Hepatocyte (in vitro differentiated cells): ENCODE data around the gene THRA. TPM values are rescaled to one million over a fixed set of nuclear protein-coding genes. Genes with fewer than 3 reads are reported as not detected.

Experiments used
- DNase-seq: peaks from one replicate; pipeline ENCODE4 v3.0.0-alpha.2; 2016; ENCODE audit warnings: low spot score
- H2AFZ ChIP-seq: fragments of 200-600 bp; sonication (generic); 2 replicates; pipeline ENCODE4 v1.6.0; 2016; ENCODE audit warnings: antibody characterized with exemption, mild to moderate bottlenecking
- H3K27ac ChIP-seq: fragments of 200-600 bp; sonication (generic); 2 replicates; pipeline ENCODE4 v1.5.1; 2016; ENCODE audit warnings: mild to moderate bottlenecking
- H3K27me3 ChIP-seq: fragments of 200-600 bp; sonication (generic); 2 replicates; pipeline ENCODE4 v1.6.1; 2016
- H3K36me3 ChIP-seq: fragments of 200-600 bp; sonication (generic); replicated peaks from 2 replicates; pipeline ENCODE4 v1.5.1; 2016; ENCODE audit warnings: low read depth; ENCODE audit not compliant: insufficient read depth
- H3K4me1 ChIP-seq: fragments of 200-600 bp; sonication (generic); 2 replicates; pipeline ENCODE4 v1.5.1; 2016; ENCODE audit warnings: mild to moderate bottlenecking, moderate library complexity; ENCODE audit not compliant: insufficient read depth
- H3K4me2 ChIP-seq: fragments of 200-600 bp; sonication (generic); 2 replicates; pipeline ENCODE4 v1.6.0; 2016
- H3K4me3 ChIP-seq: fragments of 200-600 bp; sonication (generic); 2 replicates; pipeline ENCODE4 v1.5.1; 2016; ENCODE audit warnings: mild to moderate bottlenecking
- H3K79me2 ChIP-seq: fragments of 200-600 bp; sonication (generic); 2 replicates; pipeline ENCODE4 v1.6.0; 2017; ENCODE audit warnings: mild to moderate bottlenecking
- H3K9me2 ChIP-seq: fragments of 200-600 bp; sonication (generic); replicated peaks from 2 replicates; pipeline ENCODE4 v1.6.0; 2017; ENCODE audit warnings: mild to moderate bottlenecking; ENCODE audit not compliant: insufficient read depth
- H3K9me3 ChIP-seq: fragments of 200-600 bp; sonication (generic); 2 replicates; pipeline ENCODE4 v1.5.1; 2016; ENCODE audit warnings: low read depth, mild to moderate bottlenecking
- H4K20me1 ChIP-seq: fragments of 200-600 bp; sonication (generic); 2 replicates; pipeline ENCODE4 v1.6.0; 2016; ENCODE audit warnings: mild to moderate bottlenecking; ENCODE audit not compliant: insufficient read depth, poor library complexity, severe bottlenecking
- EZH2 ChIP-seq: fragments of 200-600 bp; sonication (generic); IDR thresholded peaks from 2 replicates; pipeline ENCODE4 v1.6.1; 2016; ENCODE audit warnings: antibody characterized with exemption, mild to moderate bottlenecking, borderline replicate concordance
- EZH2phosphoT487 ChIP-seq: fragments of 200-600 bp; sonication (generic); IDR thresholded peaks from one replicate; pipeline ENCODE4 v1.6.1; 2018; ENCODE audit warnings: antibody characterized with exemption, mild to moderate bottlenecking, low read depth, moderate library complexity; ENCODE audit not compliant: unreplicated experiment, severe bottlenecking
- WGBS: methylation state at CpG from one replicate; pipeline ENCODE4 v1.1.6; 2016; ENCODE audit warnings: low lambda C conversion rate; ENCODE audit errors: missing lambda C conversion rate; 5-methylcytosine and 5-hydroxymethylcytosine counted together
- polyA plus RNA-seq: library from polyadenylated mRNA; unstranded; fragments of >200 nt; fragmentation: Nextera tagmentation; extraction: Ambion mirVana; gene quantifications from 2 replicates; pipeline ENCODE4 v1.2.1, GENCODE V29; 2016
- total RNA-seq: library from RNA; depleted of rRNA; stranded (reverse); fragments of >200 nt; gene quantifications from 2 replicates; pipeline ENCODE4 v1.2.3, GENCODE V29; 2014
- TF ChIP-seq, protein P1 (sequence below): fragments of 200-600 bp; sonication (generic); IDR thresholded peaks from 2 replicates; pipeline ENCODE4 v1.5.1; 2016; ENCODE audit warnings: antibody characterized with exemption, mild to moderate bottlenecking; ENCODE audit not compliant: poor library complexity

THRA gene
- total and polyA plus RNA-seq, 2 experiments from 2014 or later, result 22.5 to 35.3 TPM

DNA sequence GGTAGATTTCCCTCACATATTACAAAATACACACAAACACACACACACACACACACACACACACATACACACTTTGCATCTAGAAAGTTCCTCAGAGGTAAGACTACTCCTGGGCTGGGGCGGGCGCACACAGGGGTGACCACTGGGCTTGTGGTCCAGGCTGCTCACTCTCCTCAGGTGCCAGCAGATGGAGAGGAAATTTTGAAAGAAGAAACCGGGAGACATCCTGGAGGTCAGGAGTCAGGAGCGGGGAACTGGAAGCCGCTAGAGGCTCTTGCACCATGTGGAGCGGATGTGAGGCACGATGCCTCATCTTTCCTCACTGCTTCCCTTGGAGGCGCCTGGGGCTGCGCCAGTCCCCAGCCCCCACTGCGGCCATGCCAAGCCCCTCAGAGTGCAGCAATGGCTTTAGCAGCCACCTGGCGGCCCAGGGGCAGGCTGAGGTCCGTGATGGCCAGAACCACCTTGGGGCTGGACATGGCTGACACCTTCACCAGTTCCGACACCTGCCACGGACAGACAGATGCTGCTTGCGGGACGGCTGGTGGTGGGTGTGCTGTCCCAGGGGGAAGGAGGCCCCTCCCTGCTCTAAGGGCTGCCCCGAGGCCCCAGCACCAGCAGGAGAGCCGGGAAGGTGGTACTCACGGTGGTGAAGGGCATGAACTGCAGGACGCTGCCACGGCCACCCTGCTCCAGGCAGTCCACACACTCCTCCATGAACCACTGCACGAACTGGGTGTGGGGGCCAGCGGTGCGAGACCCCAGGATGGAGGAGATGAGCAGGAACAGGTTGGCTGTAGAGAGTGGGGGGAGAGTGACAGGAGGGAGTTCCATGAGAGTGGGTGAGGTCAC lies 43.4 kb upstream of the THRA start:
- Histone ChIP-seq H3K4me1 (peaks cover 12% of the 10 kb centered on the region), H3K27ac (no peak overlapping the region), H3K4me2 (no peak overlapping the region), H3K79me2 (no peaks in the 10 kb centered on the region), H3K27me3 (no peaks in the 10 kb centered on the region), H4K20me1 (no peaks in the 10 kb centered on the region), H3K36me3 (no peaks in the 10 kb centered on the region), H2AFZ (no peak overlapping the region), H3K9me3 (no peaks in the 10 kb centered on the region), H3K9me2 (no peaks in the 10 kb centered on the region), H3K4me3 (no peak overlapping the region)
- DNase-seq, result peak; percentile 4
- 83% methylated on average over 24 of the region's 24 CpGs for WGBS
- TF ChIP-seq EZH2phosphoT487, result no peak

DNA sequence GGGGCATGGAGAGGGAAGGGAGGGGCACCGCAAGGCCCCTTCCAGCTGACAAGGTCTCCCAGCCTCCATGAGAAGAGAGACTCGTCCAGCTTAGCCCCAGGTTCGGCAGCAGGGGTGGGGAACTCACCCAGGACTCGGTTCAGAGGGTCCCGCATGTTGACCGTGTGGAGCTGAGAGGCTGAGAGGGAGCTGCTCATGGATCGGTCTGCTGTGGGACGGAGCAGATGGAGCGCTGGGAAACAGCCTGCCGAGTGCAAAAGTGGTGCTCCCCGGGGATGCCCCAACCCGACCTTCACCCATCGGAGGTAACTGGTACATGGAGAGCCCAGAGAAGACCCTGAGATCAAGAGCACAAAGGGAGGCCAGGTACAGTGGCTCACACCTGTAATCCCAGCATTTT lies 42.6 kb upstream of the THRA start:
- no peaks in the 10 kb centered on the region for H3K36me3 ChIP-seq

DNA sequence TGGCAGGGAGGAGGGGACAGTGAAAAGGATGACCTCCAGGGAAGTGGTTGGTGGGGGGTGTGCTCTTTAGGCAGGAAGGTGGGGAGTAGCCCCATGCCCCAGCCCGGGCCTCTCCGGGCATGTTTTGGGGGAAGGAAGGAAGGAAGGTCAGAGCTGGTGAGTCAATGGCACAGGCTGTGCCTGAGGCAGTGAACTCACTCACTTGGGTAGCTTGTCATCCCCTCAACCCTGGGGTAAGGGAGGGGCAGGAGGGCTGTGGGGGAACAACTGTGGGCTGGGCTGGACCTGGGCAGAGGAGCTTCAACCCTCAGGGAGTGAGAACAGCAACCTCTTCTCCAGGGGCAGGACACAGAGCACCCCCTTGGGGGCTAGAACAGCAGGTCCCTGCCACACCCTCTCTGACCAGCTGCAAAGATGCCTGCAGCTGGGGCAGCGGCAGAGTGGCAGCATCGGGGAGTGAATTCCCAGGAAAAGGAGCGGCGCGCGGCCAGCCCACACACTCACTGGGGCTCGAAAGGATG lies 41.3 kb upstream of the THRA start:
- H4K20me1 ChIP-seq, result no peaks in the 10 kb centered on the region
- no peak overlapping the region for H2AFZ ChIP-seq
- no peaks in the 10 kb centered on the region for H3K9me2 ChIP-seq
- 94% methylated on average over 9 of the region's 9 CpGs for WGBS
- H3K4me1 ChIP-seq, result peaks cover 6% of the 10 kb centered on the region
- no peak for DNase-seq
- H3K36me3 ChIP-seq, result no peaks in the 10 kb centered on the region
- H3K9me3 ChIP-seq, result no peaks in the 10 kb centered on the region
- H3K27ac ChIP-seq, result no peak overlapping the region
- no peaks in the 10 kb centered on the region for H3K79me2 ChIP-seq
- H3K4me3 ChIP-seq, result no peak overlapping the region
- TF ChIP-seq, protein P1, sequence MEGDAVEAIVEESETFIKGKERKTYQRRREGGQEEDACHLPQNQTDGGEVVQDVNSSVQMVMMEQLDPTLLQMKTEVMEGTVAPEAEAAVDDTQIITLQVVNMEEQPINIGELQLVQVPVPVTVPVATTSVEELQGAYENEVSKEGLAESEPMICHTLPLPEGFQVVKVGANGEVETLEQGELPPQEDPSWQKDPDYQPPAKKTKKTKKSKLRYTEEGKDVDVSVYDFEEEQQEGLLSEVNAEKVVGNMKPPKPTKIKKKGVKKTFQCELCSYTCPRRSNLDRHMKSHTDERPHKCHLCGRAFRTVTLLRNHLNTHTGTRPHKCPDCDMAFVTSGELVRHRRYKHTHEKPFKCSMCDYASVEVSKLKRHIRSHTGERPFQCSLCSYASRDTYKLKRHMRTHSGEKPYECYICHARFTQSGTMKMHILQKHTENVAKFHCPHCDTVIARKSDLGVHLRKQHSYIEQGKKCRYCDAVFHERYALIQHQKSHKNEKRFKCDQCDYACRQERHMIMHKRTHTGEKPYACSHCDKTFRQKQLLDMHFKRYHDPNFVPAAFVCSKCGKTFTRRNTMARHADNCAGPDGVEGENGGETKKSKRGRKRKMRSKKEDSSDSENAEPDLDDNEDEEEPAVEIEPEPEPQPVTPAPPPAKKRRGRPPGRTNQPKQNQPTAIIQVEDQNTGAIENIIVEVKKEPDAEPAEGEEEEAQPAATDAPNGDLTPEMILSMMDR, result no peak
- TF ChIP-seq EZH2 (no peak), EZH2phosphoT487 (no peak)
- no peak overlapping the region for H3K4me2 ChIP-seq
- H3K27me3 ChIP-seq, result no peaks in the 10 kb centered on the region

More for the DNA sequence above, 42.6 kb upstream of the THRA start:
- H3K27me3 ChIP-seq, result no peaks in the 10 kb centered on the region
- no peaks in the 10 kb centered on the region for H3K9me2 ChIP-seq
- H3K27ac ChIP-seq, result no peak overlapping the region
- peaks cover 6% of the 10 kb centered on the region for H3K4me1 ChIP-seq
- H3K4me2 ChIP-seq, result no peak overlapping the region
- no peaks in the 10 kb centered on the region for H4K20me1 ChIP-seq
- 95% methylated on average over 12 of the region's 13 CpGs for WGBS
- no peak for DNase-seq
- no peaks in the 10 kb centered on the region for H3K9me3 ChIP-seq
- no peak overlapping the region for H2AFZ ChIP-seq
- no peak for TF ChIP-seq EZH2phosphoT487
- TF ChIP-seq EZH2, result no peak
- TF ChIP-seq, protein P1, result no peak
- H3K79me2 ChIP-seq, result no peaks in the 10 kb centered on the region
- no peak overlapping the region for H3K4me3 ChIP-seq

DNA sequence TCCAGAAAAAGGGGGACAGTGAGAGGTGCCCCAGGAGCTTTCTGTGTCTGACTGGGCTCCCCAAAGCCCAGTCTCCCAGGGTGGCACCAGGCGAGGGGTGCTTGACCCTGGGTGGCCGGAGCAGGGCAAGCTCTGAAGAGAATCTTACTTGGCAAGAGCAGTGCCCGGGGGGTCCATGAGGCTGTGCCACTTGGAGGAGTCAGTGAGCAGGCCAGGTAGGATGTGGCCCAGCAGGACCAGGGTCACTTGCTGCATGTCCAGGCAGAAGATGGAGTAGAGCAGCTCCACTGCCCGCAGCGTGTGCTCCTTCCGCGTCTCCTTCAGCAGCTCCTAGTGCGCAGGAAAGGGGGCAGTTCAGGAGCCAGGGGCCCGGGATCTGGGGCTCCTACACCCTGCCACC lies 40.3 kb upstream of the THRA start:
- WGBS, result 98% methylated on average over 9 of the region's 9 CpGs
- Histone ChIP-seq H3K4me2 (no peak overlapping the region), H3K4me3 (no peak overlapping the region), H3K36me3 (no peaks in the 10 kb centered on the region), H3K27ac (no peak overlapping the region), H3K4me1 (peaks cover 6% of the 10 kb centered on the region), H2AFZ (no peak overlapping the region), H3K9me3 (no peaks in the 10 kb centered on the region), H3K79me2 (no peaks in the 10 kb centered on the region), H4K20me1 (no peaks in the 10 kb centered on the region), H3K9me2 (no peaks in the 10 kb centered on the region), H3K27me3 (no peaks in the 10 kb centered on the region)
- TF ChIP-seq EZH2phosphoT487 (no peak), EZH2 (no peak)
- TF ChIP-seq, protein P1, result no peak
- DNase-seq, result no peak
